Subcutaneous adipose tissue (tissue), 4 donors: ENCODE data around the gene RAPGEF2. TPM values are rescaled to one million over a fixed set of nuclear protein-coding genes. Genes with fewer than 3 reads are reported as not detected.

Source experiments
- total RNA-seq, 4 donors: library from RNA; depleted of rRNA; stranded (reverse); fragments of >200 nt; gene quantifications; one replicate each; pipeline ENCODE4 v1.1.0, GENCODE V29; 2016
- TF ChIP-seq, protein P1 (sequence below): fragments of 450-650 bp; IDR thresholded peaks from one replicate; pipeline ENCODE4 v1.5.1; 2016; ENCODE audit warnings: low read depth, mild to moderate bottlenecking, control low read depth, antibody characterized with exemption, moderate library complexity

The RAPGEF2 gene
- total RNA-seq, 4 donors from 2014 or later = 41.2 to 71.8 (median 52.5) TPM

DNA sequence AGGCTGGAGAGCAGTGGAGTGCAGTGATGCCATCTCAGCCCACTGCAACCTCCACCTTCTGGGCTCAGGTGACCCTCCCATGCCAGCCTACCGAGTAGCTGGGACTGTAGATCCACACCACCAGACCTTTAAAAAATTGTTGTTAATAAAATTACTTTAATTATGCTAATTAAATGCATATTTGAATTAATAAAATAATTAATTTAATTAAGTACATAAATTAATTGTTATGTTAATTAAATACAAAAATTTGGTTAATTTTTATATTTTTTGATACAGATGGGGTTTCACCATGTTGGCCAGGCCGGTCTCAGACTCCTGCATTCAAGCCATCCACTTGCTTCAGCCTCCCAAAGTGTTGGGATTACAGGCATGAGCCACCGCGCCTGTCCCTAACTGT lies 12.6 kb upstream of the RAPGEF2 start:
- TF ChIP-seq, protein P1, sequence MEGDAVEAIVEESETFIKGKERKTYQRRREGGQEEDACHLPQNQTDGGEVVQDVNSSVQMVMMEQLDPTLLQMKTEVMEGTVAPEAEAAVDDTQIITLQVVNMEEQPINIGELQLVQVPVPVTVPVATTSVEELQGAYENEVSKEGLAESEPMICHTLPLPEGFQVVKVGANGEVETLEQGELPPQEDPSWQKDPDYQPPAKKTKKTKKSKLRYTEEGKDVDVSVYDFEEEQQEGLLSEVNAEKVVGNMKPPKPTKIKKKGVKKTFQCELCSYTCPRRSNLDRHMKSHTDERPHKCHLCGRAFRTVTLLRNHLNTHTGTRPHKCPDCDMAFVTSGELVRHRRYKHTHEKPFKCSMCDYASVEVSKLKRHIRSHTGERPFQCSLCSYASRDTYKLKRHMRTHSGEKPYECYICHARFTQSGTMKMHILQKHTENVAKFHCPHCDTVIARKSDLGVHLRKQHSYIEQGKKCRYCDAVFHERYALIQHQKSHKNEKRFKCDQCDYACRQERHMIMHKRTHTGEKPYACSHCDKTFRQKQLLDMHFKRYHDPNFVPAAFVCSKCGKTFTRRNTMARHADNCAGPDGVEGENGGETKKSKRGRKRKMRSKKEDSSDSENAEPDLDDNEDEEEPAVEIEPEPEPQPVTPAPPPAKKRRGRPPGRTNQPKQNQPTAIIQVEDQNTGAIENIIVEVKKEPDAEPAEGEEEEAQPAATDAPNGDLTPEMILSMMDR = no peak

DNA sequence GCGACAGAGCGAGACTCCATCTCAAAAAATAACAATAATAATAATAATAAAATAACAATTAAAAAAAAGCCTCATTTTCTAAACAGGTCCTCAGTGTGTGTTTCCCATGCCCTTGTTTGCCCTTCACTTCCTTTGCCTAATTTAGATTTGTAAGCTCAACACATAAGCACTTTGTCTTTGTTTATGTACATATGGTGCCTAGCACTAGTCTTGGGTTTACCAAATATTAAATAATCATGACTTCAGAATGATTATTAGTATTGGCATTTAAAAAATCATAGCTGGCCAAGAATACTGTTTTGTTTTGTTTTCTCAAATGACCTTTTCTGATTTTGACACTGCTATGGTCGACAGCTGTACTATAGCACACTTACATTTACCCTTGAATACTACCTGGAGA lies 6.4 kb upstream of the RAPGEF2 start:
- TF ChIP-seq, protein P1 = no peak

GRCh38 chr4:159097144-159097543 lies 5.7 kb upstream of the RAPGEF2 start:
- TF ChIP-seq, protein P1 = no peak

DNA sequence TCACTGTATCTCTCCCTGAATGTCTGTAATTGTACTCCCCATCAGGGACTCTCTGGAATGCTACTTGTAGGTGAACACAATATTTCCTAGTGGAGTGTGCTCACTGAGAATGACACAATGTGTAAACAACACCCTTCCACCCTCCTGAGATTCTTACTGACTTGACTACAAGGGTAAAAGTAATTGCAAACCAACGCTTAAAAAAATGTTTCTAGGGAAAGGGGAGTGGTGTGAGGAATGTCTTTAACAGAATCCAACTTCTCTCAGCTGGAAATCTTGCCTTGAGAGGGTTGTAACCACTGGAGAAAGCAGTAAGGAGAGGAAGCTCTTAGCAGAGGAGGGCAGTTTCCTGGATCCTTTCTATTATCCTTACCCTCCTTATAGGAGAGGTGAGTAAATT lies 5.1 kb upstream of the RAPGEF2 start:
- TF ChIP-seq, protein P1 = no peak

DNA sequence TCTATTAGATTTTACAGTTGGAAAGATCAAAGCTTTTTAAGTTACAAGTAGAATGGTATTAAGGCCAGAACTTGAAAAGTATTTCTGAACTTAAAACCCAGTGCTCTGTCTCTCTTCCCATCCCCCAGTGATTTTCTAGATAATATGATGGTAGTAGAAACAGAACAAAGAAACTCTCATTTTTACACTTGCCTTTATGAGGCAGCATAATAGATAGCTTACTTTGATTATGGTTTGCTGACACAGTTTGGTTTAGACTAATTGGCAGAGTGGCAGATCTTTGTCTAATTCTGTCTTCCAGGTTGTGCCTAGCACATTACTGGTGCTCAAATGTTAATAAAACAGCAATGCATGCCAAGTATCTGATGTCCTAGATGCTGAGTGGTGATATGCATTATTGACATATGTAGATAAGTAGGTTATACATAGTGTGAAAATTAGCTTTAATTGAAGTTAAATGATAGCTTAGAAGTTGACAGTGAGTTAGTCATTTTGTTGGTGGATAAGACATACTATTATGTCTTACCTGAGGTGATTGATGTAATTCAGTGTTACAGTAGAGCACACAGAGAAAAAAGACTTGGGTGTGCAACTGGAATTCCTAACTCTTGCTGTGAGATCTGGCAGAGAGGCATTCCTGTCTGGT lies 4.3 kb upstream of the RAPGEF2 start:
- TF ChIP-seq, protein P1 = no peak

GRCh38 chr4:159101988-159102621 lies 774 bp upstream of the RAPGEF2 start:
- TF ChIP-seq, protein P1 = no peak

GRCh38 chr4:159103384-159103990 lies 608 bp downstream of the RAPGEF2 start:
- TF ChIP-seq, protein P1 = no peak
